Mesendoderm (in vitro differentiated cells): ENCODE data around the gene HMGB4.

ENCODE experiments used
- DNase-seq: peaks from one replicate; pipeline ENCODE4 v3.0.0; 2013
- H2AK5ac ChIP-seq: 2 replicates; pipeline ENCODE4 v1.6.1; 2013; ENCODE audit warnings: low read length, inconsistent platforms
- H2BK120ac ChIP-seq: 2 replicates; pipeline ENCODE4 v1.6.1; 2013; ENCODE audit warnings: low read depth, mild to moderate bottlenecking, low read length, moderate library complexity, mixed read lengths
- H2BK15ac ChIP-seq: replicated peaks from 2 replicates; pipeline ENCODE4 v1.6.1; 2013; ENCODE audit warnings: low read depth, mild to moderate bottlenecking, moderate library complexity
- H2BK5ac ChIP-seq: 2 replicates; pipeline ENCODE4 v1.6.1; 2013; ENCODE audit warnings: low read length, inconsistent platforms
- H3K18ac ChIP-seq: 2 replicates; pipeline ENCODE4 v1.6.1; 2013; ENCODE audit warnings: mild to moderate bottlenecking, low read length, mixed read lengths
- H3K23ac ChIP-seq: one replicate; pipeline ENCODE4 v1.6.1; 2013; ENCODE audit warnings: low read length
- H3K27ac ChIP-seq: 2 replicates; pipeline ENCODE4 v1.5.1; 2013; ENCODE audit warnings: low read depth, mild to moderate bottlenecking, inconsistent platforms, low read length, moderate library complexity
- H3K27me3 ChIP-seq: 2 replicates; pipeline ENCODE4 v1.6.1; 2013; ENCODE audit warnings: low read length, control low read depth, mild to moderate bottlenecking, inconsistent platforms; ENCODE audit not compliant: insufficient read depth, poor library complexity
- H3K36me3 ChIP-seq: 2 replicates; pipeline ENCODE4 v1.6.1; 2013; ENCODE audit warnings: low read length, inconsistent platforms; ENCODE audit not compliant: control insufficient read depth, insufficient read depth
- H3K4ac ChIP-seq: one replicate; pipeline ENCODE4 v1.6.1; 2013; ENCODE audit warnings: low read depth, mild to moderate bottlenecking, low read length, moderate library complexity
- H3K4me1 ChIP-seq: 2 replicates; pipeline ENCODE4 v1.6.1; 2013; ENCODE audit warnings: low read depth, low read length, inconsistent platforms; ENCODE audit not compliant: control insufficient read depth
- H3K4me2 ChIP-seq: 2 replicates; pipeline ENCODE4 v1.6.1; 2013; ENCODE audit warnings: low read length
- H3K4me3 ChIP-seq: 2 replicates; pipeline ENCODE4 v1.5.1; 2013; ENCODE audit warnings: mild to moderate bottlenecking, low read length
- H3K56ac ChIP-seq: one replicate; pipeline ENCODE4 v1.6.1; 2013; ENCODE audit warnings: low read length
- H3K79me1 ChIP-seq: 2 replicates; pipeline ENCODE4 v1.6.1; 2013; ENCODE audit warnings: low read length, inconsistent platforms
- H3K79me2 ChIP-seq: 2 replicates; pipeline ENCODE4 v1.6.1; 2013; ENCODE audit warnings: mild to moderate bottlenecking, low read length; ENCODE audit not compliant: control insufficient read depth, insufficient read depth
- H3K9ac ChIP-seq: 2 replicates; pipeline ENCODE4 v1.6.1; 2013; ENCODE audit warnings: low read length, inconsistent platforms
- H4K5ac ChIP-seq: one replicate; pipeline ENCODE4 v1.6.1; 2013; ENCODE audit warnings: low read length
- H4K8ac ChIP-seq: one replicate; pipeline ENCODE4 v1.6.1; 2013; ENCODE audit warnings: low read depth, mild to moderate bottlenecking, control low read depth, low read length, moderate library complexity
- WGBS: extraction: QIAGEN DNeasy Blood & Tissue Kit; methylation state at CpG from one replicate; pipeline ENCODE4 v1.1.7; 2013; ENCODE audit warnings: low lambda C conversion rate, missing lambda C conversion rate; ENCODE audit not compliant: insufficient coverage; ENCODE audit errors: extremely low coverage; 5-methylcytosine and 5-hydroxymethylcytosine counted together

Gene HMGB4

DNA sequence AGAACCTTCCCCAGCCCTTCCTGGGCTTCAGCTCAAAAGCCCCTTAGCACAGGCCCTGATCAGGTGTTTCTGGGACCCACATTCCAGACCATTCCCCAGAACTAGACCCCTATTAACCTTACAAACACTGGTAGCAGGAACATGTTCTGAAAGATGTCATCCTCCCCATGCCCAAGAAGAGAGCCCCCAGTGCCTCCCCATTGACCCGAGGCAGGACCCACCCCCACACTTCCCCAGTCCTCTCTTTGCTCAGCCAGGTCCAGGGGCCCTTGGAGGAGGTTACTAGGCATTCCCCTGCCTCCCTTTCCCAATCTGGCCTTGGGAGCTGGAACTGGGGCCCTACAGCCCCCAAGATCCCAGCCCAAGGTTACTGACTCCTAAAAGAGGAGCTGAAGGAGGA, 38.9 kb upstream of the HMGB4 start:
- H3K4ac ChIP-seq: no peak overlapping the region
- no peak overlapping the region for H3K4me3 ChIP-seq
- H3K18ac ChIP-seq: no peak overlapping the region
- H3K27me3 ChIP-seq: no peaks in the 10 kb centered on the region
- no CpG with 5 or more reads among the region's 1 CpG for WGBS
- no peak overlapping the region for H3K4me2 ChIP-seq
- no peak overlapping the region for H2BK120ac ChIP-seq
- H3K36me3 ChIP-seq: no peaks in the 10 kb centered on the region
- H2AK5ac ChIP-seq: no peak overlapping the region
- H3K4me1 ChIP-seq: no peaks in the 10 kb centered on the region
- H4K5ac ChIP-seq: no peak overlapping the region
- no peak for DNase-seq
- no peaks in the 10 kb centered on the region for H3K79me2 ChIP-seq
- no peak overlapping the region for H3K27ac ChIP-seq
- no peaks in the 10 kb centered on the region for H3K79me1 ChIP-seq
- no peak overlapping the region for H2BK15ac ChIP-seq
- no peak overlapping the region for H2BK5ac ChIP-seq
- H3K9ac ChIP-seq: no peak overlapping the region
- no peak overlapping the region for H4K8ac ChIP-seq
- H3K56ac ChIP-seq: no peak overlapping the region
- H3K23ac ChIP-seq: no peak overlapping the region

DNA sequence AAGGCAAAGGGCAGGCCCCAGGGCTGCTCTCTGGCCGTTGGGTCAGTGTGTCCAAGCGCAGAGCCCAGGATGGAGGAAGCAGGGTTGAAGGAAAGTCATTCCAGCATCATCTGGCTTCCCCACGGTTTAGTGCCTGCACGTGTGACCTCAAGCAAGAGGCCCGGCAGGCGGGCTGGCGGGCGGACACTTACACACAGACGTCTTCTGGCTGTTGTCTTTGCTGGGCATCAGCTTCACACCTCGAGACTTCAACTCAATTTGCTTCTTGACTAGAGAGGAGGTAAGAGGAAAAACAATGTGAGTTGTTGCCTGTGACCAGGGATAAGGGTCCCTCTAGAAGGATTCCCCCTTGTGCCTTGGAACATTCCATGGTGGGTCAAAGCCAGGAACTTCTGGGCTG, 38.4 kb upstream of the HMGB4 start:
- Histone ChIP-seq H3K79me2 (no peaks in the 10 kb centered on the region), H3K4me3 (no peak overlapping the region), H3K36me3 (no peaks in the 10 kb centered on the region), H3K9ac (no peak overlapping the region), H4K8ac (no peak overlapping the region), H3K4ac (no peak overlapping the region), H2BK120ac (no peak overlapping the region), H4K5ac (no peak overlapping the region), H2BK15ac (no peak overlapping the region), H3K56ac (no peak overlapping the region), H3K27ac (no peak overlapping the region), H2AK5ac (no peak overlapping the region), H3K23ac (no peak overlapping the region), H3K79me1 (no peaks in the 10 kb centered on the region), H3K4me2 (no peak overlapping the region), H3K4me1 (no peaks in the 10 kb centered on the region), H3K18ac (no peak overlapping the region), H3K27me3 (no peaks in the 10 kb centered on the region), H2BK5ac (no peak overlapping the region)
- DNase-seq: no peak
- no CpG with 5 or more reads among the region's 10 CpGs for WGBS

DNA sequence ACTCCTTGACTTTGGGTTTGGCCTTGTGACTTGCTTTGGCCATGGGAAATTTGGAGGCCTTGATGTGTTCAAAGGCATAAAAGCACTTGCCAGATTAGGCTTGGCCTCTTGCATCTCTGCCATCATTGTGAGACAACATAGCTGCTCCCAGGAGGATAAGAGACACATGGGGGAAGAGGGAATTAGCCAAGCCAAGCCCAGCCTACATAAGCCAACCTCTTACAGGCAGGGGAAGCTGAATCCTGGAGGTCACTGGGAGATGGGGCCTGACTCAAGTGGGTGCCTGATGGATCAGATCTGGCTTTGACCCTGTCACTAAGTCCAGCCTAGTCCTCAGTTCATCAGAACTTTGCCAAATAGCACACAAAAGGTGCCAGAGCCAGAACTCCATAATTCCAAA, 37.6 kb upstream of the HMGB4 start:
- Histone ChIP-seq H3K27ac (no peak overlapping the region), H3K23ac (no peak overlapping the region), H4K5ac (no peak overlapping the region), H3K56ac (no peak overlapping the region), H4K8ac (no peak overlapping the region), H3K4me1 (no peaks in the 10 kb centered on the region), H3K4me2 (no peak overlapping the region), H3K4me3 (no peak overlapping the region), H2BK15ac (no peak overlapping the region), H2AK5ac (no peak overlapping the region), H3K18ac (no peak overlapping the region), H2BK120ac (no peak overlapping the region), H2BK5ac (no peak overlapping the region), H3K36me3 (no peaks in the 10 kb centered on the region), H3K79me1 (no peaks in the 10 kb centered on the region), H3K27me3 (no peaks in the 10 kb centered on the region), H3K9ac (no peak overlapping the region), H3K79me2 (no peaks in the 10 kb centered on the region), H3K4ac (no peak overlapping the region)
- DNase-seq: no peak

DNA sequence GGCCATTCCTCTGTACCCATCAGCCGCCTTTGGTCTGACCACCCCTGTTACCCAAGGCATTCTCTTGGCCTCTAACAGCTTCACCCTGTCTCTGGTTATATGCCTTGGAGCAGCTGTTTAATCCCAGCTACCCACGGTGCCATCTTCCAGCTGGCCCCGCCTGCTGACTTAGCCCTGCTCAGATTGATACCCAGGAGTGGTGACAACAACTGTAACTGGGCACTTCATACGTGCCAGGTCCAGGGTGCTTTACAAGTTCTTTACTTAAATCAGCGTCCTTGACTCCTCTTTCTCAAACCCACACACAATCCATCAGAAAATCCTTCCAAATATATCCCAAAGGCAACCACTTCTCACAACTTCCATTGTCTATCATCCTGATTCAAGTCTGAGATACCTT, 37.2 kb upstream of the HMGB4 start:
- WGBS: no CpG with 5 or more reads among the region's 5 CpGs
- Histone ChIP-seq H4K8ac (no peak overlapping the region), H3K79me2 (no peaks in the 10 kb centered on the region), H3K18ac (no peak overlapping the region), H3K27ac (no peak overlapping the region), H4K5ac (no peak overlapping the region), H3K79me1 (no peaks in the 10 kb centered on the region), H3K36me3 (no peaks in the 10 kb centered on the region), H2AK5ac (no peak overlapping the region), H3K4me1 (no peaks in the 10 kb centered on the region), H3K27me3 (no peaks in the 10 kb centered on the region), H3K23ac (no peak overlapping the region), H3K4ac (no peak overlapping the region), H3K4me2 (no peak overlapping the region), H2BK5ac (no peak overlapping the region), H3K56ac (no peak overlapping the region), H3K4me3 (no peak overlapping the region), H2BK120ac (no peak overlapping the region), H3K9ac (no peak overlapping the region), H2BK15ac (no peak overlapping the region)
- DNase-seq: no peak

DNA sequence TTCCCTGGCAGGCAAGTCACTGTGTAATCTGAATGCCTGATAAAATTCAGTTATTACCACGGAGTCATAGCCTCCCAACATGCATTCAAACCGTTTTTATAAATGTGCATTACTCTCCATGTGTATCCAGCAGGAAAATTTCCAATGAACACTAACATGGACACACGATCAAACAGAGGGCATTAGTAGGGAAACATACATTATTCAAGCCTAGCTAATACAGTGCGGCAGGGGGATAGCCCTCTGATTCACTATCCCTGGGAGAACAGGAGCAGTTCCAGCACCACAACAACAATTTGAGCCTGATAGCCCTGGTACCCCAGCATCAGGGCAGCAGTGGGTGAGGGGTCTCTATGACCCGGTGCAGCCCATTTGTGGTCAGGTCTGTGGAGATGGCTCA, 35.8 kb upstream of the HMGB4 start:
- H3K4me2 ChIP-seq: no peak overlapping the region
- H3K79me2 ChIP-seq: no peaks in the 10 kb centered on the region
- H3K27me3 ChIP-seq: no peaks in the 10 kb centered on the region
- H2BK15ac ChIP-seq: no peak overlapping the region
- no peak overlapping the region for H4K5ac ChIP-seq
- no peak overlapping the region for H3K18ac ChIP-seq
- WGBS: no CpG with 5 or more reads among the region's 5 CpGs
- DNase-seq: no peak
- H3K9ac ChIP-seq: no peak overlapping the region
- H3K4me3 ChIP-seq: no peak overlapping the region
- no peak overlapping the region for H2BK120ac ChIP-seq
- H3K27ac ChIP-seq: no peak overlapping the region
- H4K8ac ChIP-seq: no peak overlapping the region
- no peaks in the 10 kb centered on the region for H3K36me3 ChIP-seq
- H3K79me1 ChIP-seq: no peaks in the 10 kb centered on the region
- no peak overlapping the region for H3K23ac ChIP-seq
- no peaks in the 10 kb centered on the region for H3K4me1 ChIP-seq
- H3K56ac ChIP-seq: no peak overlapping the region
- H2AK5ac ChIP-seq: no peak overlapping the region
- no peak overlapping the region for H2BK5ac ChIP-seq
- no peak overlapping the region for H3K4ac ChIP-seq

DNA sequence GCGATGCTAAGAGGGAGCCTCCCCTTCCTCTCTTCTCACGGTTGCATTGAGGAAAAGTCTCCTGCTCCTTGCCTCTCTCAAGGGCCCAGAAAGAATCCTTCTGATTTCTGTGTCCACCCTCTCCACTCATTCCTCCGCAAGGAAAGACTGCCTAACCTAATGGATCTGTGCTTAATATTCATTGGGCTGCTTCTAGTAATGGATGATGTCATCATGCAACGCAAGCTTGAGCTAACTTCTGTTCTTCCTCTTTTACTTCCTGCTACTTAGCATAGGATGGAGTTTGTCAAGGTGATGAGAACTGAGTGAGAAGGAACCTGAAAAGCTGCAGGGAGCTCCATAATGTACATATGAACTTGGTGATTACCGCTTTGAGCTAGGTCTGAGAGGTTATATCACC, 35.2 kb upstream of the HMGB4 start:
- no peak for DNase-seq
- H3K9ac ChIP-seq: no peak overlapping the region

More for the DNA sequence above, 35.2 kb upstream of the HMGB4 start:
- Histone ChIP-seq H4K8ac (no peak overlapping the region), H3K79me1 (no peaks in the 10 kb centered on the region), H3K56ac (no peak overlapping the region), H3K27ac (no peak overlapping the region), H3K36me3 (no peaks in the 10 kb centered on the region), H3K4me2 (no peak overlapping the region), H2BK15ac (no peak overlapping the region), H4K5ac (no peak overlapping the region), H3K4me3 (no peak overlapping the region), H3K18ac (no peak overlapping the region), H3K79me2 (no peaks in the 10 kb centered on the region), H2BK120ac (no peak overlapping the region), H3K23ac (no peak overlapping the region), H3K4ac (no peak overlapping the region), H3K27me3 (no peaks in the 10 kb centered on the region), H2BK5ac (no peak overlapping the region), H2AK5ac (no peak overlapping the region), H3K4me1 (no peaks in the 10 kb centered on the region)
- no CpG with 5 or more reads among the region's 5 CpGs for WGBS
